KMS-11 (cell line): Measurements from ENCODE around the gene CHST14.

Source experiments
- H2AFZ ChIP-seq: fragments of 200-600 bp; sonication (generic); 2 replicates; pipeline ENCODE4 v1.6.1; 2016; ENCODE audit warnings: antibody characterized with exemption, mixed run types, low read depth
- H3K27ac ChIP-seq: fragments of 200-600 bp; sonication (generic); 2 replicates; pipeline ENCODE4 v1.6.1; 2016; ENCODE audit warnings: mild to moderate bottlenecking, mixed run types
- H3K27me3 ChIP-seq: fragments of 200-600 bp; sonication (generic); 2 replicates; pipeline ENCODE4 v1.6.1; 2017; ENCODE audit warnings: mild to moderate bottlenecking, low read depth, mixed run types, moderate library complexity; ENCODE audit not compliant: insufficient read depth
- H3K36me3 ChIP-seq: fragments of 200-600 bp; sonication (generic); 2 replicates; pipeline ENCODE4 v1.6.1; 2017; ENCODE audit warnings: mild to moderate bottlenecking, mixed run types; ENCODE audit not compliant: insufficient read depth
- H3K4me1 ChIP-seq: fragments of 200-600 bp; sonication (generic); 2 replicates; pipeline ENCODE4 v1.6.1; 2016; ENCODE audit warnings: mild to moderate bottlenecking, low read depth, mixed run types; ENCODE audit not compliant: poor library complexity, severe bottlenecking
- H3K4me2 ChIP-seq: fragments of 200-600 bp; sonication (generic); 2 replicates; pipeline ENCODE4 v1.7.0; 2016; ENCODE audit warnings: mild to moderate bottlenecking, mixed run types
- H3K4me3 ChIP-seq: fragments of 200-600 bp; sonication (generic); IDR thresholded peaks from 2 replicates; pipeline ENCODE4 v1.6.1; 2017; ENCODE audit warnings: low read depth, low read length, mixed read lengths; ENCODE audit not compliant: insufficient read depth
- H3K79me2 ChIP-seq: fragments of 200-600 bp; sonication (generic); 2 replicates; pipeline ENCODE4 v1.6.1; 2016; ENCODE audit warnings: low read depth, mixed run types; ENCODE audit not compliant: insufficient read depth
- H3K9ac ChIP-seq: fragments of 200-600 bp; sonication (generic); 2 replicates; pipeline ENCODE4 v1.6.1; 2016; ENCODE audit warnings: mild to moderate bottlenecking, mixed run types
- H4K20me1 ChIP-seq: fragments of 200-600 bp; sonication (generic); 2 replicates; pipeline ENCODE4 v1.6.1; 2016; ENCODE audit warnings: mild to moderate bottlenecking, mixed run types; ENCODE audit not compliant: insufficient read depth
- CTCF ChIP-seq: fragments of 200-600 bp; sonication (generic); conservative IDR thresholded peaks from 2 replicates; pipeline ENCODE4 v1.6.1; 2017; ENCODE audit warnings: low read depth, mild to moderate bottlenecking, antibody characterized with exemption, low read length, moderate library complexity, mixed read lengths

Gene CHST14

GRCh38 chr15:40454904-40455391, 15.8 kb upstream of the CHST14 start:
- H3K79me2 ChIP-seq: peaks cover 26% of the 10 kb centered on the region
- H2AFZ ChIP-seq: no peak overlapping the region
- no peak overlapping the region for H3K9ac ChIP-seq

GRCh38 chr15:40456299-40456712, 14.5 kb upstream of the CHST14 start:
- no peak overlapping the region for H3K4me2 ChIP-seq
- H3K27ac ChIP-seq: no peak overlapping the region
- H3K4me3 ChIP-seq: no peak overlapping the region
- no peak overlapping the region for H2AFZ ChIP-seq
- H3K36me3 ChIP-seq: no peaks in the 10 kb centered on the region
- no peak for TF ChIP-seq CTCF
- H3K9ac ChIP-seq: no peak overlapping the region
- no peaks in the 10 kb centered on the region for H3K27me3 ChIP-seq
- H3K79me2 ChIP-seq: peaks cover 20% of the 10 kb centered on the region; the same call in 1 of the 2 replicates
- H4K20me1 ChIP-seq: peaks cover 9% of the 10 kb centered on the region; the same call in 1 of the 2 replicates
- peaks cover 32% of the 10 kb centered on the region for H3K4me1 ChIP-seq

More at GRCh38 chr15:40454904-40455391, 15.8 kb upstream of the CHST14 start:
- Histone ChIP-seq H3K27ac (no peak overlapping the region), H3K4me1 (peaks cover 32% of the 10 kb centered on the region), H3K36me3 (no peaks in the 10 kb centered on the region), H4K20me1 (peaks cover 9% of the 10 kb centered on the region; the same call in 1 of the 2 replicates), H3K27me3 (no peaks in the 10 kb centered on the region), H3K4me3 (no peak overlapping the region), H3K4me2 (no peak overlapping the region)
- no peak for TF ChIP-seq CTCF

- H3K36me3 ChIP-seq: no peaks in the 10 kb centered on the region
- H4K20me1 ChIP-seq: peaks cover 9% of the 10 kb centered on the region; the same call in 1 of the 2 replicates
- H3K79me2 ChIP-seq: peaks cover 17% of the 10 kb centered on the region; the same call in 1 of the 2 replicates
- H3K4me3 ChIP-seq: no peak overlapping the region
- H2AFZ ChIP-seq: no peak overlapping the region
- H3K27me3 ChIP-seq: no peaks in the 10 kb centered on the region
- TF ChIP-seq CTCF: no peak
- H3K4me1 ChIP-seq: peaks cover 27% of the 10 kb centered on the region
- H3K4me2 ChIP-seq: no peak overlapping the region
- no peak overlapping the region for H3K27ac ChIP-seq
- H3K9ac ChIP-seq: no peak overlapping the region
Observed at GRCh38 chr15:40456738-40457137, 14.0 kb upstream of the CHST14 start.

GRCh38 chr15:40458495-40459371, 12.1 kb upstream of the CHST14 start:
- Histone ChIP-seq H3K9ac (no peak overlapping the region), H3K4me3 (no peak overlapping the region), H3K36me3 (no peaks in the 10 kb centered on the region)

More at GRCh38 chr15:40458495-40459371, 12.1 kb upstream of the CHST14 start:
- Histone ChIP-seq H3K4me2 (no peak overlapping the region), H3K27me3 (no peaks in the 10 kb centered on the region), H4K20me1 (0 out of 2 replicates have a peak, but pooled peaks cover 5% of the 10 kb centered on the region), H2AFZ (no peak overlapping the region), H3K4me1 (peaks cover 17% of the 10 kb centered on the region), H3K79me2 (peaks cover 13% of the 10 kb centered on the region; the same call in 1 of the 2 replicates), H3K27ac (no peak overlapping the region)
- no peak for TF ChIP-seq CTCF
